Activated CD8-positive, alpha-beta T cell treated with anti-CD3 and anti-CD28 coated beads, Interleukin-2, amount 10 ng/mL, durations not matched to agents 7 days and 5 days (primary cell): Measurements from ENCODE around the gene SAMD4B. TPM values are rescaled to one million over a fixed set of nuclear protein-coding genes. Genes with fewer than 3 reads are reported as not detected.
A peak's percentile ranks its signal among the peaks of the same experiment; 100 is the strongest.

Experiments used
- ATAC-seq: fragments of 150-1000 bp; cut with Tn5 transposase; one replicate; pipeline ENCODE4 v1.10.0; 2021; ENCODE audit warnings: moderate library complexity
- CTCF ChIA-PET: fragments of 350-600 bp; sonication (Branson Sonifier 250); formaldehyde crosslinking; loops from one replicate; lab custom pipeline; 2021; ENCODE audit warnings: antibody characterized with exemption; lab: Charles Lee
- POLR2A ChIA-PET: fragments of 350-600 bp; sonication (Branson Sonifier 250); formaldehyde crosslinking; loops from one replicate; lab custom pipeline; 2021; ENCODE audit warnings: antibody characterized with exemption; lab: Charles Lee
- DNase-seq: peaks from one replicate; pipeline ENCODE4 v3.0.0-alpha.2; 2020
- H3K27ac Mint-ChIP-seq: one replicate; pipeline ENCODE4 v1.8.0; 2021; ENCODE audit warnings: mild to moderate bottlenecking, mixed read lengths
- H3K27me3 Mint-ChIP-seq: one replicate; pipeline ENCODE4 v1.8.0; 2021; ENCODE audit warnings: low read depth, mixed read lengths
- H3K36me3 Mint-ChIP-seq: one replicate; pipeline ENCODE4 v1.8.0; 2021; ENCODE audit warnings: low read depth, mixed read lengths
- H3K4me1 Mint-ChIP-seq: one replicate; pipeline ENCODE4 v1.8.0; 2021; ENCODE audit warnings: low read depth, mixed read lengths
- H3K4me3 Mint-ChIP-seq: one replicate; pipeline ENCODE4 v1.8.0; 2021; ENCODE audit warnings: mild to moderate bottlenecking, mixed read lengths
- H3K9me3 Mint-ChIP-seq: one replicate; pipeline ENCODE4 v1.8.0; 2022; ENCODE audit warnings: mixed read lengths; ENCODE audit not compliant: insufficient read depth
- total RNA-seq, 2 experiments: library from RNA; stranded (reverse); gene quantifications; one replicate each; pipeline ENCODE4 v1.2.3, GENCODE V29; 2021

Gene SAMD4B
- total RNA-seq, 2 experiments from 2014 or later = 43.7 to 44.5 TPM

DNA sequence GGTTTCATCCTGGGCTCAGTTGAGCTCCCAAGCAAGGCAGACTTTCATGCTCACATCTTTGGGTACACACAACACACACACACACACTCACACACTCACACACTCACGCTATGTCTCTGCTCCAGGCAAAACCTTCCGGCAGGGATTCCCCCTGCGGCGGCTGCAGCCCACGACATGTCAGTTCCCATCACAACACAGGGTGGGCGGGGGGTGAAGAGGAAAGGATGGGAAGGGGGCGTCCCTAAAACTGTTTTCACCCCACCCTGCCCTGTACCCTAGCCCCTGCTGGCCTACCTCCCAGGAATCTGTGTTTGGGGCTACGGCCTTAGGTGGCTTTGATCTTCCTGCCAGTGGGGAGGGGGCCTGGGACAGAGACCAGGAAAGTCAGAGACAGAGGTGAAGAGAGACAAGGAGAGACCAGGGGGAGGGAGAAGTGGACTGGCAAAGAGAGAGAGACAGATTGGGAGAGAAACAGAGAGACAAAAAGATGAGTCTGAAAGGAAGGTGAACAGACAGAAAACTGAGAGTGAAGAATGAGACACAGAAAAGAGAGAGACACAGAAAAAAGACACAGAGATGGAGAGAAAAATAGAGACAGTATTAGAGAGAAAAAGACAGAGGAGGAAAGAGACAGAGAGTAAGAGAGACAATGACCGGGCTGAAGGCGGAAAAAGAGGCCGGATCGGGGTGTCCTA lies 25.4 kb upstream of the SAMD4B start:
- Mint-ChIP-seq H3K4me1 (peaks cover 23% of the 10 kb centered on the region), H3K27me3 (peaks cover 8% of the 10 kb centered on the region), H3K27ac (no peak overlapping the region), H3K9me3 (no peaks in the 10 kb centered on the region), H3K4me3 (no peak overlapping the region), H3K36me3 (peaks cover 23% of the 10 kb centered on the region)
- CTCF ChIA-PET = no interaction called here
- ATAC-seq (no peak), DNase-seq (no peak)
- POLR2A ChIA-PET = no interaction called here

- peaks cover 22% of the 10 kb centered on the region for H3K36me3 Mint-ChIP-seq
- no peak overlapping the region for H3K27ac Mint-ChIP-seq
- H3K27me3 Mint-ChIP-seq = peaks cover 9% of the 10 kb centered on the region
- ATAC-seq (no peak), DNase-seq (no peak)
- peaks cover 20% of the 10 kb centered on the region for H3K4me1 Mint-ChIP-seq
- CTCF ChIA-PET = no interaction called here
- POLR2A ChIA-PET = no interaction called here
- no peaks in the 10 kb centered on the region for H3K9me3 Mint-ChIP-seq
- no peak overlapping the region for H3K4me3 Mint-ChIP-seq
Observed at GRCh38 chr19:39317476-39317875, 24.7 kb upstream of the SAMD4B start.

GRCh38 chr19:39318071-39318470 lies 24.1 kb upstream of the SAMD4B start:
- no peak for DNase-seq
- Mint-ChIP-seq H3K4me1 (peaks cover 25% of the 10 kb centered on the region), H3K27me3 (peaks cover 9% of the 10 kb centered on the region), H3K9me3 (no peaks in the 10 kb centered on the region), H3K4me3 (no peak overlapping the region), H3K27ac (no peak overlapping the region), H3K36me3 (peaks cover 22% of the 10 kb centered on the region)
- no peak for ATAC-seq
- CTCF ChIA-PET = no interaction called here
- POLR2A ChIA-PET = no interaction called here

GRCh38 chr19:39318690-39319089 lies 23.5 kb upstream of the SAMD4B start:
- H3K4me1 Mint-ChIP-seq = peaks cover 27% of the 10 kb centered on the region
- H3K27ac Mint-ChIP-seq = no peak overlapping the region
- no peak for ATAC-seq
- no peak for DNase-seq
- peaks cover 9% of the 10 kb centered on the region for H3K27me3 Mint-ChIP-seq
- ChIA-PET POLR2A (no interaction called here), CTCF (no interaction called here)
- H3K9me3 Mint-ChIP-seq = no peaks in the 10 kb centered on the region
- no peak overlapping the region for H3K4me3 Mint-ChIP-seq
- peaks cover 18% of the 10 kb centered on the region for H3K36me3 Mint-ChIP-seq

GRCh38 chr19:39319098-39319891 lies 22.9 kb upstream of the SAMD4B start:
- ATAC-seq (no peak), DNase-seq (no peak)
- H3K4me1 Mint-ChIP-seq = peaks cover 27% of the 10 kb centered on the region
- peak overlapping the region; percentile 75 for H3K4me3 Mint-ChIP-seq
- ChIA-PET CTCF (no interaction called here), POLR2A (no interaction called here)
- peak overlapping the region; percentile 20 for H3K27ac Mint-ChIP-seq
- peaks cover 9% of the 10 kb centered on the region for H3K27me3 Mint-ChIP-seq
- no peaks in the 10 kb centered on the region for H3K9me3 Mint-ChIP-seq
- H3K36me3 Mint-ChIP-seq = peaks cover 16% of the 10 kb centered on the region

DNA sequence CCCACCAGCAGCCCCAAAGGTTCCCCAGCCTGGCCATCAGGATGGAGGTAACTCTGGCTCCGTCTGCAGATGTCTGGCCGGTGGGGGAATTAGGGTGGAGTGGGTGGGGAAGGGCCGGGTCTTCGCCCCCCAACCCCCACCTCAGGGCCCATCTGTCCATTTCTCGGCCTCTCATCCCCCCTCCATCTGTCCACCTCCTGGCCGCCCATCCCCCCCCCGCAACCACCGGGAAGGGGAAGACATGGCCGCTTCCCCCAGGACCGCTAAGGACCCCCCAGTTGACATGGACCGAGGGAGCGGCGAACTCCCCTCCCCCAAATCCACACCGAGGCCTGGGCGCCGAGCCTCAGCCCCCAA lies 22.4 kb upstream of the SAMD4B start:
- no peak for ATAC-seq
- no peak for DNase-seq
- ChIA-PET POLR2A (no interaction called here), CTCF (no interaction called here)
- Mint-ChIP-seq H3K27me3 (peaks cover 9% of the 10 kb centered on the region), H3K27ac (peak overlapping the region; percentile 45), H3K4me3 (peak overlapping the region; percentile 75), H3K9me3 (no peaks in the 10 kb centered on the region), H3K4me1 (peaks cover 27% of the 10 kb centered on the region), H3K36me3 (peaks cover 16% of the 10 kb centered on the region)

DNA sequence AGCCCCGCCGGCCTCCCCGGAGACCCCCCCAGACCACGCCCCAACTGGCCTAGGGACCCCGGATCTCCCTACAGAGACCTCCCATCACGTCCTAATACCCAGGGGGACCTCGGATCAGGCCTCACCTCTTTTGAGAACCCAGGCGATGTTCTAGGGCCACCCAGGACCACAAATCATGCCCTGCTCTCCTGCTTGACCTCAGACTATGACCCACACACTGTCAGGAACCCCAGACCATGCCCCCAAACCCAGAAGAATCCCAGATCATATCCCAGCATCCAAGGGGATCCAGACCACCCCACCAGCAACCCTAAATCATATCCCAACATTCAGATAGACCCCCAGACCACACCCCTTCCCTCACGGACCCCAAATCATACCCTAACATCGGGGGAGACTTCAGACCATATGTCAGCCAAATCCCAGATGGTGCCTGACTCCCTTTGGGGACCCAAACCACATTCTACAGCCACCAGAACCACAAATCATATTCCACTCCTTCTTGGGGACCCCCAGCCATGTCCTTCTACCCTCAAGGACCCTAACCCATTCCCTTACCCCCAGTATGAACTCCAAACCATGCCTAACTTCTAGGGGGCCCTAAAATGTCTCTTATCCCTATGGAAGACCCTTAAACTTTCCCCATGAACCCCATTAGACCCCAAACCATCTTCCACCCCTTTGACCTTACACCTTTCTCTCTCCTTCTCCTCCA lies 20.9 kb upstream of the SAMD4B start:
- Mint-ChIP-seq H3K36me3 (peaks cover 13% of the 10 kb centered on the region), H3K9me3 (no peaks in the 10 kb centered on the region), H3K27me3 (peaks cover 9% of the 10 kb centered on the region), H3K4me3 (peak overlapping the region; percentile 72), H3K27ac (peak overlapping the region; percentile 69), H3K4me1 (peaks cover 27% of the 10 kb centered on the region)
- POLR2A ChIA-PET = interaction anchor here (0.6 kb wide), 1 partner anchor 114 kb away, joined by 3 read pairs; no protein-coding TSS in a partner anchor
- ATAC-seq (peak; percentile 28), DNase-seq (no peak)
- CTCF ChIA-PET = no interaction called here

DNA sequence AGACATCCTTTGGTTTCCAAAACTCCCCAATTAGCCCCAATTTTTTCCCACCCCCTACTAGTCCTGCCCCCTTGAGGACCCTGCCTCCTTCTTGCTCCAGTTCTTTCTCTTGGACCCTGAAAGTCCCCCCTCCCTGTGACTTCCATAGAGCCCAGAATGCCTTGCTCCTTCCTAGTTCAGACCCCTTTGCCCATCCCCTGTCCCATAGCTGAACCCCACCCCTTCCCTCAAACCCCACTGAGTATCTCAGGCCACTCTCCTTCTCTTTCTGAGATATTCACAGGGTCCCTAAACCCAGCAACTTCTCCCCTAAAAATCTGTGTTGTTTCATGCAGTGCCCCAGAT lies 20.4 kb upstream of the SAMD4B start:
- H3K4me3 Mint-ChIP-seq = peak overlapping the region; percentile 72
- peaks cover 12% of the 10 kb centered on the region for H3K36me3 Mint-ChIP-seq

GRCh38 chr19:39324242-39324842 lies 17.9 kb upstream of the SAMD4B start:
- Mint-ChIP-seq H3K27me3 (peaks cover 9% of the 10 kb centered on the region), H3K9me3 (no peaks in the 10 kb centered on the region), H3K36me3 (peaks cover 31% of the 10 kb centered on the region), H3K4me3 (no peak overlapping the region), H3K27ac (no peak overlapping the region), H3K4me1 (peaks cover 39% of the 10 kb centered on the region)
- no peak for ATAC-seq
- DNase-seq = no peak
- POLR2A ChIA-PET = interaction anchor here (1.2 kb wide), 1 partner anchor 69 kb away, joined by 3 read pairs; no protein-coding TSS in a partner anchor
- CTCF ChIA-PET = interaction anchor here (1.0 kb wide), 1 partner anchor 202 kb away, joined by 5 read pairs; no protein-coding TSS in a partner anchor

More for the DNA sequence above, 20.4 kb upstream of the SAMD4B start:
- H3K4me1 Mint-ChIP-seq = peaks cover 28% of the 10 kb centered on the region
- peaks cover 9% of the 10 kb centered on the region for H3K27me3 Mint-ChIP-seq
- no peak for DNase-seq
- ATAC-seq = no peak
- ChIA-PET CTCF (interaction anchor here (1.6 kb wide), 1 partner anchor 26 kb away, joined by 3 read pairs; the partner anchor contains the start of gene IFNL1), POLR2A (interaction anchor here (0.6 to 2.0 kb wide), 2 partner anchors 14 to 114 kb away, joined by 3 to 9 read pairs; partner anchors contain the start of gene GMFG)
- peak overlapping the region; percentile 69 for H3K27ac Mint-ChIP-seq
- H3K9me3 Mint-ChIP-seq = no peaks in the 10 kb centered on the region

- Mint-ChIP-seq H3K27me3 (peaks cover 8% of the 10 kb centered on the region), H3K9me3 (no peaks in the 10 kb centered on the region), H3K4me3 (no peak overlapping the region), H3K27ac (peak overlapping the region; percentile 25), H3K36me3 (peaks cover 38% of the 10 kb centered on the region), H3K4me1 (peaks cover 41% of the 10 kb centered on the region)
- ChIA-PET POLR2A (no interaction called here), CTCF (interaction anchor here (1.5 to 2.6 kb wide), 2 partner anchors 16 to 88 kb away, joined by 5 to 7 read pairs; partner anchors contain the start of gene SAMD4B)
- DNase-seq (no peak), ATAC-seq (no peak)
Observed at GRCh38 chr19:39325778-39326665, 16.2 kb upstream of the SAMD4B start.
